22Rv1 (cell line): ENCODE measurements around the gene ZNF8.

ENCODE experiments used
- H3K27ac ChIP-seq: fragments of 450-650 bp; 2 replicates; pipeline ENCODE4 v1.5.1; 2017
- ZFX ChIP-seq: fragments of 450-650 bp; IDR thresholded peaks from 2 replicates; pipeline ENCODE4 v1.6.1; 2017; ENCODE audit warnings: antibody characterized with exemption, borderline replicate concordance
- TF ChIP-seq, protein P1 (sequence below): fragments of 450-650 bp; IDR thresholded peaks from 2 replicates; pipeline ENCODE4 v1.5.1; 2017; ENCODE audit warnings: mild to moderate bottlenecking

The ZNF8 gene

DNA sequence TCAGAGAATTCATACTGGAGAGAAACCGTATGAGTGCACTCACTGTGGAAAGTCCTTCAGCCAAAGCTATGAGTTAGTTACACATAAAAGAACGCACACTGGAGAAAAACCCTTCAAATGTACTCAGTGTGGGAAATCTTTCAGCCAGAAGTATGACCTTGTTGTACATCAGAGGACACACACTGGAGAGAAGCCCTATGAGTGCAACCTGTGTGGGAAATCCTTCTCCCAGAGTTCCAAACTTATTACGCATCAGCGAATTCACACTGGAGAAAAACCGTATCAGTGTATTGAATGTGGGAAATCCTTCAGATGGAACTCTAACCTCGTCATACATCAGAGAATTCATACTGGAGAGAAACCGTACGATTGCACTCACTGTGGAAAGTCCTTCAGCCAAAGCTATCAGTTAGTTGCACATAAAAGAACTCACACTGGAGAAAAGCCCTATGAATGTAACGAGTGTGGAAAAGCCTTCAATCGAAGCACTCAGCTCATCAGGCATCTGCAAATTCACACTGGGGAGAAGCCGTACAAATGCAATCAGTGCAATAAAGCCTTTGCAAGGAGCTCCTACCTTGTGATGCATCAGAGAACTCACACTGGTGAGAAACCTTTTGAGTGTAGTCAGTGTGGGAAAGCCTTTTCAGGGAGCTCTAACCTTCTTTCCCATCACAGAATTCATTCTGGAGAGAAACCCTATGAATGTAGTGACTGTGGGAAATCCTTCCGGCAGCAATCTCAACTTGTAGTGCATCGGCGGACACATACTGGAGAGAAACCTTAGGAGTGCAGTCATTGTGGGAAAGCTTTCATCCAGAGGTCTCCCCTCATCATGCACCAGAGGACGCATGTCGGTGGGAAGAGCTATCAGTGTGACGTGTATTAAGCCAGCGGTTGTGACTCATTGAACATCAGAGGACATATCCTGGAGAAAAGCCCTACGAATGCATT, 16.5 kb upstream of the ZNF8 start:
- TF ChIP-seq, protein P1, sequence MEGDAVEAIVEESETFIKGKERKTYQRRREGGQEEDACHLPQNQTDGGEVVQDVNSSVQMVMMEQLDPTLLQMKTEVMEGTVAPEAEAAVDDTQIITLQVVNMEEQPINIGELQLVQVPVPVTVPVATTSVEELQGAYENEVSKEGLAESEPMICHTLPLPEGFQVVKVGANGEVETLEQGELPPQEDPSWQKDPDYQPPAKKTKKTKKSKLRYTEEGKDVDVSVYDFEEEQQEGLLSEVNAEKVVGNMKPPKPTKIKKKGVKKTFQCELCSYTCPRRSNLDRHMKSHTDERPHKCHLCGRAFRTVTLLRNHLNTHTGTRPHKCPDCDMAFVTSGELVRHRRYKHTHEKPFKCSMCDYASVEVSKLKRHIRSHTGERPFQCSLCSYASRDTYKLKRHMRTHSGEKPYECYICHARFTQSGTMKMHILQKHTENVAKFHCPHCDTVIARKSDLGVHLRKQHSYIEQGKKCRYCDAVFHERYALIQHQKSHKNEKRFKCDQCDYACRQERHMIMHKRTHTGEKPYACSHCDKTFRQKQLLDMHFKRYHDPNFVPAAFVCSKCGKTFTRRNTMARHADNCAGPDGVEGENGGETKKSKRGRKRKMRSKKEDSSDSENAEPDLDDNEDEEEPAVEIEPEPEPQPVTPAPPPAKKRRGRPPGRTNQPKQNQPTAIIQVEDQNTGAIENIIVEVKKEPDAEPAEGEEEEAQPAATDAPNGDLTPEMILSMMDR, result no peak
- no peak for TF ChIP-seq ZFX
- no peak overlapping the region for H3K27ac ChIP-seq

DNA sequence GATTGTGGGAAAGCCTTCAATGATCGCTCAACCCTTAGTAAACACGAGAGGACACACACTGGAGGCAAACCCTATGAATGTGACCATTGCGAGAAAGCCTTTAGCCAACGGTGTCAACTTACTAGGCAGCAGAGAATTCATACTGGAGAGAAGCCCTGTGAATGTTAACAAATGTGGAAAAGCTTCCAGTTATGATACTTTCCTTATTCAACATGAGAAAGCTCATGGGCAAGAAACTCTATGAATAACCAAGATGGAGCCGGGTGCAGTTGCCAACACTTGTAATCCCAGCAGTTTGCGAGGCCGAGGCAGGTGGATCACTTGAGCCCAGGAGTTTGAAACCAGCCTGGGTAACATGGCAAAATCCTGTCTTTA, 15.8 kb upstream of the ZNF8 start:
- H3K27ac ChIP-seq, result no peak overlapping the region
- TF ChIP-seq, protein P1, result no peak
- no peak for TF ChIP-seq ZFX

- TF ChIP-seq, protein P1, result no peak
- no peak for TF ChIP-seq ZFX
- H3K27ac ChIP-seq, result no peak overlapping the region
Observed at GRCh38 chr19:58265100-58265499, 13.7 kb upstream of the ZNF8 start.

DNA sequence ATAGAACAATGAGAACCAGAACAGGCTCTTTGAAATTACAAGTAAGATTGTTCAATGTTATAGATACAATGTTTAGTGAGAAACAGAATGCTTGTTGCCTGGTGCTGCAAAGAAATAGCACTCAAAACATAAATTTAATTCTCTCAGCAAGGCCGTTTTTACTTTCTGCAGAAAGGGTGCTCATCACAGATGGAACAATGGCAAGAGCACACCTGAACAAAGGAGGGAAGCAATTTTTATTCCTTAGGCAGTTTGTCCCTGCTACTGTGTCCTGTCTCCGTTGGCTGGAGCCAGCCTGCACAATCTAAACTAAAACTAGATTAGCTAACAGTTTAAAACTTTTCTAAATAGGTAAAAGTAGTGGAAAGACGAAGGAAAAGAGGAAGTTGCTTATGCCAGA, 10.4 kb upstream of the ZNF8 start:
- TF ChIP-seq ZFX, result no peak
- TF ChIP-seq, protein P1, result no peak
- H3K27ac ChIP-seq, result no peak overlapping the region

- TF ChIP-seq ZFX, result no peak
- TF ChIP-seq, protein P1, result no peak
- no peak overlapping the region for H3K27ac ChIP-seq
Observed at GRCh38 chr19:58274771-58275201, 4.0 kb upstream of the ZNF8 start.

DNA sequence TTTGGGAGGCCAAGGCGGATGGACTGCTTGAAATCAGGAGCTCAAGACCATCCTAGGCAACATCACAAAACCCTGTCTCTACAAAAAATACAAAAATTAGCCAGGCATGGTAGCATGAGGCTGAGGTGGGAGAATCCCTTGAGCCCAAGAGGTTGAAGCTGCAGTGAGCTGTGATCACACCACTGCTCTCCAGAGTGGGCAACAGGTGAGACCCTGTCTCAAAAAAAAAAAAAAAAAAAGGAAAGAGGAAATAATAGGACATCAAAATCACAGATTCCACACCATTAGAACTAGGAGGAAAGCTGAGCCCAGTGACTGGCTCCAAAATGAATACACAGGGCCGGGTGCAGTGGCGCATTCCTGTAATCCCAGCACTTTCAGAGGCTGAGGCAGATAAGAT, 3.2 kb upstream of the ZNF8 start:
- no peak overlapping the region for H3K27ac ChIP-seq
- TF ChIP-seq, protein P1, result no peak
- TF ChIP-seq ZFX, result no peak

- no peak for TF ChIP-seq ZFX
- TF ChIP-seq, protein P1, result no peak
- no peak overlapping the region for H3K27ac ChIP-seq
Observed at GRCh38 chr19:58277197-58277596, 1.6 kb upstream of the ZNF8 start.
